OCI-LY7 (cell line): ENCODE measurements around the gene PLEKHA6. TPM values are rescaled to one million over a fixed set of nuclear protein-coding genes. Genes with fewer than 3 reads are reported as not detected.

Experiments
- BruUV-seq: library from RNA; stranded (reverse); fragments of 400-500 nt; replicated peaks from 2 replicates; lab custom pipeline; 2021; lab: Mats Ljungman, UMichigan
- CTCF ChIA-PET: fragments of 300-600 bp; sonication (Branson Sonifier 250); formaldehyde crosslinking; loops from one replicate; lab custom pipeline; 2022; ENCODE audit warnings: antibody characterized with exemption; ENCODE audit not compliant: unreplicated experiment; lab: Charles Lee
- POLR2A ChIA-PET: fragments of 300-600 bp; sonication (Branson Sonifier 250); formaldehyde crosslinking; loops from one replicate; lab custom pipeline; 2022; ENCODE audit warnings: antibody characterized with exemption; lab: Charles Lee
- DNase-seq: peaks from one replicate; pipeline ENCODE4 v3.0.0-alpha.2; 2015; ENCODE audit warnings: low spot score
- H2AFZ ChIP-seq: fragments of 200-600 bp; sonication (generic), shearing (Covaris generic); 2 replicates; pipeline ENCODE4 v1.6.1; 2014; ENCODE audit warnings: mild to moderate bottlenecking, antibody characterized with exemption, low read length, moderate library complexity
- H3K27ac ChIP-seq: fragments of 200-600 bp; sonication (generic); 2 replicates; pipeline ENCODE4 v1.5.1; 2014; ENCODE audit warnings: mixed run types, low read depth, mild to moderate bottlenecking, moderate library complexity, low read length, inconsistent platforms; ENCODE audit not compliant: poor library complexity, severe bottlenecking
- H3K36me3 ChIP-seq: fragments of 200-600 bp; sonication (generic); 2 replicates; pipeline ENCODE4 v1.6.1; 2014; ENCODE audit warnings: mild to moderate bottlenecking, antibody characterized with exemption, low read length, moderate library complexity, mixed read lengths; ENCODE audit not compliant: insufficient read depth
- H3K4me1 ChIP-seq: fragments of 200-600 bp; sonication (generic); 2 replicates; pipeline ENCODE4 v1.5.1; 2014; ENCODE audit warnings: mild to moderate bottlenecking, low read length; ENCODE audit not compliant: insufficient read depth, poor library complexity, severe bottlenecking
- H3K4me2 ChIP-seq: fragments of 200-600 bp; sonication (generic); 2 replicates; pipeline ENCODE4 v1.6.1; 2014; ENCODE audit warnings: mild to moderate bottlenecking, low read length
- H3K4me3 ChIP-seq: fragments of 200-600 bp; sonication (generic); 2 replicates; pipeline ENCODE4 v1.5.1; 2014; ENCODE audit warnings: mild to moderate bottlenecking, low read depth, low read length; ENCODE audit not compliant: poor library complexity, severe bottlenecking
- H3K79me2 ChIP-seq: fragments of 200-600 bp; sonication (generic); 2 replicates; pipeline ENCODE4 v1.6.1; 2016; ENCODE audit warnings: low read depth, mild to moderate bottlenecking, low read length, moderate library complexity, mixed read lengths; ENCODE audit not compliant: insufficient read depth
- H3K9me2 ChIP-seq: fragments of 200-600 bp; sonication (generic); 2 replicates; pipeline ENCODE4 v1.6.1; 2016; ENCODE audit warnings: mild to moderate bottlenecking, low read length, mixed read lengths; ENCODE audit not compliant: insufficient read depth
- H3K9me3 ChIP-seq: fragments of 200-600 bp; sonication (generic); 2 replicates; pipeline ENCODE4 v1.6.1; 2014; ENCODE audit warnings: mild to moderate bottlenecking, mixed run types, low read length, mixed read lengths
- H4K20me1 ChIP-seq: fragments of 200-600 bp; sonication (generic); 2 replicates; pipeline ENCODE4 v1.6.1; 2014; ENCODE audit warnings: mild to moderate bottlenecking, antibody characterized with exemption, low read length, moderate library complexity, mixed read lengths; ENCODE audit not compliant: insufficient read depth
- EZH2phosphoT487 ChIP-seq: fragments of 200-600 bp; sonication (generic); IDR thresholded peaks from 2 replicates; pipeline ENCODE4 v1.6.1; 2018; ENCODE audit warnings: low read depth, borderline replicate concordance, mild to moderate bottlenecking, mixed run types, antibody characterized with exemption, low read length, moderate library complexity, mixed read lengths
- intact Hi-C: fragments of 100-400 bp; cut with micrococcal nuclease; formaldehyde crosslinking; loops from one replicate; pipeline ENCODE4 v1.10.0; 2022; ENCODE audit not compliant: unreplicated experiment
- total RNA-seq, 2 experiments: library from RNA; depleted of rRNA in 1 of 2; stranded (reverse); fragments of >200 nt in 1 of 2; shearing (Covaris generic) in 1 of 2; gene quantifications; 2 replicates each; pipeline ENCODE4 v1.2.3, GENCODE V29; 2014 to 2022
- TF ChIP-seq, protein P1 (sequence below): fragments of 200-600 bp; sonication (generic); conservative IDR thresholded peaks from 2 replicates; pipeline ENCODE4 v1.5.1; 2014; ENCODE audit warnings: mild to moderate bottlenecking, antibody characterized with exemption, low read length, moderate library complexity, mixed read lengths

The PLEKHA6 gene
- total RNA-seq, 2 experiments from 2014 or later, result not detected

DNA sequence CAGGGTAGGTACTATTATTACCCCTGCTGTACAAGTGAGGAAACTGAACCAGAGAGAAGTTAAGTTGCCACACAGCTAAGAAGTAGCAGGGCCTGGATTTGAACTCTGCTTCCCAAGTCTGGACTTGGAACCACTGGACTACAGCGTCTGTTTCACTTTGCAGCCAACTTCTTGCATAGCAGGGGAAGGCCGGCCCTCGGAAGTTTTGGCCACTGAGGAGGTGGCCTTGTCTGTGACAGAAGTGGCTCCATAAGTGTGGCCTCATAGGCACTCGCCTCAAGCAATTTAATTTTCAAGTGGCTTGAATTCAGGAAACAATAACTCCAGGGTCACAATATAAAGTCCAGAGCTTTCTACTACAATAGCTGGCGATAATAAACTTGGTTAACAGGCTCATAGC, 41.4 kb downstream of the PLEKHA6 start:
- H4K20me1 ChIP-seq, result no peaks in the 10 kb centered on the region
- H3K4me2 ChIP-seq, result no peak overlapping the region
- POLR2A ChIA-PET, result no interaction called here
- TF ChIP-seq EZH2phosphoT487, result no peak
- TF ChIP-seq, protein P1, sequence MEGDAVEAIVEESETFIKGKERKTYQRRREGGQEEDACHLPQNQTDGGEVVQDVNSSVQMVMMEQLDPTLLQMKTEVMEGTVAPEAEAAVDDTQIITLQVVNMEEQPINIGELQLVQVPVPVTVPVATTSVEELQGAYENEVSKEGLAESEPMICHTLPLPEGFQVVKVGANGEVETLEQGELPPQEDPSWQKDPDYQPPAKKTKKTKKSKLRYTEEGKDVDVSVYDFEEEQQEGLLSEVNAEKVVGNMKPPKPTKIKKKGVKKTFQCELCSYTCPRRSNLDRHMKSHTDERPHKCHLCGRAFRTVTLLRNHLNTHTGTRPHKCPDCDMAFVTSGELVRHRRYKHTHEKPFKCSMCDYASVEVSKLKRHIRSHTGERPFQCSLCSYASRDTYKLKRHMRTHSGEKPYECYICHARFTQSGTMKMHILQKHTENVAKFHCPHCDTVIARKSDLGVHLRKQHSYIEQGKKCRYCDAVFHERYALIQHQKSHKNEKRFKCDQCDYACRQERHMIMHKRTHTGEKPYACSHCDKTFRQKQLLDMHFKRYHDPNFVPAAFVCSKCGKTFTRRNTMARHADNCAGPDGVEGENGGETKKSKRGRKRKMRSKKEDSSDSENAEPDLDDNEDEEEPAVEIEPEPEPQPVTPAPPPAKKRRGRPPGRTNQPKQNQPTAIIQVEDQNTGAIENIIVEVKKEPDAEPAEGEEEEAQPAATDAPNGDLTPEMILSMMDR, result no peak
- intact Hi-C loops, result no loop called here
- BruUV-seq, result no TSS peak
- H3K4me1 ChIP-seq, result no peaks in the 10 kb centered on the region
- CTCF ChIA-PET, result no interaction called here
- H3K9me2 ChIP-seq, result no peaks in the 10 kb centered on the region
- no peak overlapping the region for H3K4me3 ChIP-seq
- no peak overlapping the region for H2AFZ ChIP-seq
- DNase-seq, result no peak
- H3K79me2 ChIP-seq, result no peaks in the 10 kb centered on the region
- no peaks in the 10 kb centered on the region for H3K9me3 ChIP-seq
- H3K27ac ChIP-seq, result no peak overlapping the region
- H3K36me3 ChIP-seq, result no peaks in the 10 kb centered on the region

DNA sequence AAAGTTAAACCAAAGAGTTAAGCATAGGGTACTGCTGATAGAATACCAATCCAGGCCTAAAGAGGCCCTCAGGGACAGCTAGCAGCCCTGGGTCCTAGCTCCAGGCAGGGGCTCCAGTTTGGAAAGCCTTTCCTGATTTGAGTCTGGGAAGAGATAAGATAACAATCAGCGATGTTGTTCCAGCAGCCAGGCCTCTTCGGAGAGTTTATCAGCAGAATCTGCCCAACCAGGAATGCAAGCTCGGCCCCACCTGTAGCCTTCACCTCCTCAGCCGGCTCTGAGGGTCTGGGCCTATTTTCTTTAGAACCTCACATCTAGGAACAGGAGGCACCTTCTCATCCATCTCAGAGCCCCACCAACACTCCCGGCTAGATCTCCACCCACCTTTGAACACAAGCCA, 42.6 kb downstream of the PLEKHA6 start:
- ChIA-PET POLR2A (no interaction called here), CTCF (no interaction called here)
- no peak for DNase-seq
- TF ChIP-seq, protein P1, result no peak
- TF ChIP-seq EZH2phosphoT487, result no peak
- no peak overlapping the region for H3K4me2 ChIP-seq
- no peak overlapping the region for H3K27ac ChIP-seq
- no peaks in the 10 kb centered on the region for H3K9me2 ChIP-seq
- no peak overlapping the region for H3K4me3 ChIP-seq
- H3K79me2 ChIP-seq, result no peaks in the 10 kb centered on the region
- no TSS peak for BruUV-seq
- H2AFZ ChIP-seq, result no peak overlapping the region
- H3K36me3 ChIP-seq, result no peaks in the 10 kb centered on the region
- no peaks in the 10 kb centered on the region for H3K4me1 ChIP-seq
- no peaks in the 10 kb centered on the region for H4K20me1 ChIP-seq
- intact Hi-C loops, result no loop called here
- H3K9me3 ChIP-seq, result no peaks in the 10 kb centered on the region

DNA sequence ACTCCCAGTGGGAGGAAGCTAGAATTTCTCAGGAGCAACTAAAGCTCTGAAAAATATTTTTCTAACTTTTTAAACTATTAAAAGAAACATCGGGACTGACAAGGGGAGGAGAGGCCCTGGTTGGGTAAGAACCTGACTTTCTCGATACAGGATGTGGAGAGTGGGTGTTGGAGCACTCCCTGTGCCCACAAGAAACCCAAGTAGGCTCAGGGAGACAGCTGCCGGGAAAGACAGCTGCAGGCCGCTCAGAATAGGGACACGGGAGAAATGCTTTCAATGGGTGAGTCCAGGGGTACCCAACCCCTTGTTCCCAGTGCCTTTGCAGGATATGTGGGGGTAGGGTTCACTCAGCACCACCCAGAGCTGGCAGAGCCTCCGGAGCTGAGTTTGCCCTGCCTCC, 43.6 kb downstream of the PLEKHA6 start:
- intact Hi-C loops, result no loop called here
- Histone ChIP-seq H3K4me1 (no peaks in the 10 kb centered on the region), H3K79me2 (no peaks in the 10 kb centered on the region), H3K36me3 (no peaks in the 10 kb centered on the region), H3K9me3 (no peaks in the 10 kb centered on the region), H2AFZ (no peak overlapping the region), H4K20me1 (no peaks in the 10 kb centered on the region), H3K4me3 (no peak overlapping the region), H3K27ac (no peak overlapping the region), H3K4me2 (no peak overlapping the region), H3K9me2 (no peaks in the 10 kb centered on the region)
- no peak for TF ChIP-seq EZH2phosphoT487
- POLR2A ChIA-PET, result interaction anchor here (0.7 kb wide), 1 partner anchor 1163 kb away, joined by 3 read pairs; no protein-coding TSS in a partner anchor
- no TSS peak for BruUV-seq
- DNase-seq, result no peak
- CTCF ChIA-PET, result no interaction called here
